ENCODE measurements around the gene TMPRSS4.

GRCh38 chr11:118058311-118059245, 18.3 kb upstream of the TMPRSS4 start:
- TF ChIP-seq CTCF (IDR thresholded peaks at IDR 0.05; ENCODE audit: low read depth, low read length) = no peak
- TF ChIP-seq EZH2phosphoT487 (IDR thresholded peaks at IDR 0.05; ENCODE audit: low read depth) = no peak

Data from OCI-LY3 (cell line).